ENCODE data around the gene FHIT. TPM values are rescaled to one million over a fixed set of nuclear protein-coding genes. Genes with fewer than 3 reads are reported as not detected.

Gene FHIT
- total RNA-seq, 4 donors from 2014 or later = 7.5 to 20.1 (median 13.5) TPM

DNA sequence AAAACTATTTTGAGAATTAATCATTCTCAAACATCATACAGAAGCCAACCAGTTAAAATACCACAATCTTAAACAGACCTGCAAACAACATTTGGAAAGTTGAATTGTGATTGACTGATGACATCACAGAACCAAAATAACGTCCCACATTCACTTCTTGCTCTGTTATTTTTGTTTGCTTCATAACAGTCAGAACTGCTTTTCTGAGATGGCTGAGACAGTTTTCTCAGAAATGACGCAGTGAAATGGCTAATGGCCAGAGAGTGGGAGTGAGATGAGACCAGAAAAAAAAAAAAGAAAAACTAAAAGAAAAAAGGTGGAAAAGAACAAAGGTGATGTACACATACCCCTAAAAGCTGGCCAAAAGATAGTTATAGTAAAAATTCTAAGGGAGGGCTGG, 1061.2 kb downstream of the FHIT start:
- DNase-seq = no peak
- Histone ChIP-seq H3K27me3 (no peaks in the 10 kb centered on the region), H3K27ac (no peak overlapping the region), H3K9me3 (no peaks in the 10 kb centered on the region), H3K36me3 (no peaks in the 10 kb centered on the region), H3K4me1 (no peaks in the 10 kb centered on the region), H3K4me3 (no peak overlapping the region)
- 59 to 70% methylated on average over 2 of the region's 2 CpGs for WGBS, 2 donors (ENCODE audit: low coverage in 1 of 2)
- intact Hi-C loops (cut with DNase I; ENCODE audit: low total_unique reads) (no loop called here), in situ Hi-C loops (cut with MboI; ENCODE audit: low pct_ligation_motif_present in 1 of 4, low pct_unique_long_range_greater_than_20kb in 1 of 4, low sequenced_read_pairs in 3 of 4) (no loop called here)
- TF ChIP-seq POLR2A (IDR thresholded peaks at IDR 0.05) = no peak
- TF ChIP-seq EP300 (IDR thresholded peaks at IDR 0.05; ENCODE audit: low read depth) = no peak
- TF ChIP-seq, protein P1, sequence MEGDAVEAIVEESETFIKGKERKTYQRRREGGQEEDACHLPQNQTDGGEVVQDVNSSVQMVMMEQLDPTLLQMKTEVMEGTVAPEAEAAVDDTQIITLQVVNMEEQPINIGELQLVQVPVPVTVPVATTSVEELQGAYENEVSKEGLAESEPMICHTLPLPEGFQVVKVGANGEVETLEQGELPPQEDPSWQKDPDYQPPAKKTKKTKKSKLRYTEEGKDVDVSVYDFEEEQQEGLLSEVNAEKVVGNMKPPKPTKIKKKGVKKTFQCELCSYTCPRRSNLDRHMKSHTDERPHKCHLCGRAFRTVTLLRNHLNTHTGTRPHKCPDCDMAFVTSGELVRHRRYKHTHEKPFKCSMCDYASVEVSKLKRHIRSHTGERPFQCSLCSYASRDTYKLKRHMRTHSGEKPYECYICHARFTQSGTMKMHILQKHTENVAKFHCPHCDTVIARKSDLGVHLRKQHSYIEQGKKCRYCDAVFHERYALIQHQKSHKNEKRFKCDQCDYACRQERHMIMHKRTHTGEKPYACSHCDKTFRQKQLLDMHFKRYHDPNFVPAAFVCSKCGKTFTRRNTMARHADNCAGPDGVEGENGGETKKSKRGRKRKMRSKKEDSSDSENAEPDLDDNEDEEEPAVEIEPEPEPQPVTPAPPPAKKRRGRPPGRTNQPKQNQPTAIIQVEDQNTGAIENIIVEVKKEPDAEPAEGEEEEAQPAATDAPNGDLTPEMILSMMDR (IDR thresholded peaks at IDR 0.05) = no peak
- no peak for TF ChIP-seq POLR2AphosphoS5 (IDR thresholded peaks at IDR 0.05)

DNA sequence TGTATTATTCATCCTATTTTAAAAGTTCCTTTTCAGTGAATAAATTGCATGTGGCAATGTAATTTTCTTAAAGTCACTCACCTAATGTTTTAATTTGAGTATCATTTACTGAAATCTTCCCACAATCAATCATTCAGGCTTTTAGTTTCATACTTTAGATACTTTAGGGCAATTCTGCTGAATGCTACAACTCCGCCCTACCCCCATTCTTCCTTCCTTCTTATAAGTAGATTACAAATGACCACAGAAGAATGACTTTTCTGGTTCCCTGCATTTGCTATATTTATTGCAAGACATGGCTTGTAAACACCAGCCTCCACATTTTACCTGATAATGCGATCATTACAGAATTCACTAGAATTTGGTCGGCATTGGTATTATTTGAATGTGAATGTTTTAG, 1061.9 kb downstream of the FHIT start:
- in situ Hi-C loops (cut with MboI; ENCODE audit: low pct_ligation_motif_present in 1 of 4, low pct_unique_long_range_greater_than_20kb in 1 of 4, low sequenced_read_pairs in 3 of 4) = no loop called here
- 86 to 95% methylated on average over 3 of the region's 3 CpGs for WGBS, 2 donors (ENCODE audit: low coverage in 1 of 2)
- Histone ChIP-seq H3K27ac (no peak overlapping the region), H3K4me1 (no peaks in the 10 kb centered on the region), H3K36me3 (no peaks in the 10 kb centered on the region), H3K4me3 (no peak overlapping the region), H3K27me3 (no peaks in the 10 kb centered on the region), H3K9me3 (no peaks in the 10 kb centered on the region)
- no peak for TF ChIP-seq POLR2AphosphoS5 (IDR thresholded peaks at IDR 0.05)
- TF ChIP-seq POLR2A (IDR thresholded peaks at IDR 0.05) = no peak
- TF ChIP-seq EP300 (IDR thresholded peaks at IDR 0.05; ENCODE audit: low read depth) = no peak
- TF ChIP-seq, protein P1 (IDR thresholded peaks at IDR 0.05) = no peak
- no peak for DNase-seq
- intact Hi-C loops (cut with DNase I; ENCODE audit: low total_unique reads) = no loop called here

DNA sequence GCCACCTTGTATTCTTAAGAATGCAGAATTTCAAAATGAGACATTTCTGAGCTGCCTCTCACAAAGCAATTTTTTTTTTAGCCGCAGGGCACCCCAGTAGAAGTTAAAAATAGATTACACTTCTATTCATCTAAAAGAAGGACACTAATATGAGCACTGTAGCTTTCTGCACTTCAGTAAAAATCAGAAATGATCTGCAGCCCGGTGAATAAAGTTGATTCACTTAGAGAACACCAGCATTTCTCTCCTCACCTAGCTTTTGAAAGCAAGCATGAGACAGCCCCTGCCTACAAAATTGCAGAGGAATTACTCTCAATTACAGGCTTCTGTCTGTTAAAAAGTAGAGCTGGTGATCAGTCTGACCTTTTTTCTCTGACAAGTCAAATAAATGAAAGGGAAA, 1062.4 kb downstream of the FHIT start:
- H3K27ac ChIP-seq = no peak overlapping the region
- H3K36me3 ChIP-seq = no peaks in the 10 kb centered on the region
- TF ChIP-seq POLR2A (IDR thresholded peaks at IDR 0.05) (no peak), POLR2AphosphoS5 (IDR thresholded peaks at IDR 0.05) (no peak)
- in situ Hi-C loops (cut with MboI; ENCODE audit: low pct_ligation_motif_present in 1 of 4, low pct_unique_long_range_greater_than_20kb in 1 of 4, low sequenced_read_pairs in 3 of 4) (no loop called here), intact Hi-C loops (cut with DNase I; ENCODE audit: low total_unique reads) (no loop called here)
- H3K9me3 ChIP-seq = no peaks in the 10 kb centered on the region
- 75 to 78% methylated on average over 2 of the region's 2 CpGs for WGBS, 2 donors (ENCODE audit: low coverage in 1 of 2)
- DNase-seq = no peak
- no peaks in the 10 kb centered on the region for H3K4me1 ChIP-seq
- H3K4me3 ChIP-seq = no peak overlapping the region
- no peaks in the 10 kb centered on the region for H3K27me3 ChIP-seq

DNA sequence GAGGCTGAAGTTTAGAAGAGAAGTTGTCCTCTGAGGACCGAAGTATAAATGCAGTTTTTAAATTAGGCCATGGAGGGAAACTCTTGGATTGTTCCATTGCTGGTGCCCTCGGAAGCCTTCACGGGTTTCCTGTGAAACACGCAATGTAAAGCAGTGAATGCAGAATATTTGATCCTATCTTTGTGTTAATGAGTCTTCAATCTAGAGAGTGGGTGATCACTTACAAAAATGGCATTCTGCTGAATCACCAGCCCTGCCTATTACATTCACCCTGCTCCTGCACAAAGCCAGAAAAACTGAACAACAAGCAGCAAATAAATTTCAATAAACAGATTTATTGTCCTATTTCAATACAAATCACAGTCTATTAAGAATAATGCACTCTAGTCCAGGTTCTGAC, 1063.9 kb downstream of the FHIT start:
- Histone ChIP-seq H3K36me3 (no peaks in the 10 kb centered on the region), H3K4me3 (no peak overlapping the region), H3K4me1 (no peaks in the 10 kb centered on the region), H3K9me3 (no peaks in the 10 kb centered on the region), H3K27ac (no peak overlapping the region), H3K27me3 (no peaks in the 10 kb centered on the region)
- TF ChIP-seq, protein P1 (IDR thresholded peaks at IDR 0.05) = no peak
- TF ChIP-seq POLR2AphosphoS5 (IDR thresholded peaks at IDR 0.05) (no peak), EP300 (IDR thresholded peaks at IDR 0.05; ENCODE audit: low read depth) (no peak), POLR2A (IDR thresholded peaks at IDR 0.05) (no peak)
- no peak for DNase-seq
- in situ Hi-C loops (cut with MboI; ENCODE audit: low pct_ligation_motif_present in 1 of 4, low pct_unique_long_range_greater_than_20kb in 1 of 4, low sequenced_read_pairs in 3 of 4) = no loop called here
- intact Hi-C loops (cut with DNase I; ENCODE audit: low total_unique reads) = no loop called here
- WGBS, 2 donors (ENCODE audit: low coverage in 1 of 2) = 96 to 100% methylated on average over 4 of the region's 4 CpGs

DNA sequence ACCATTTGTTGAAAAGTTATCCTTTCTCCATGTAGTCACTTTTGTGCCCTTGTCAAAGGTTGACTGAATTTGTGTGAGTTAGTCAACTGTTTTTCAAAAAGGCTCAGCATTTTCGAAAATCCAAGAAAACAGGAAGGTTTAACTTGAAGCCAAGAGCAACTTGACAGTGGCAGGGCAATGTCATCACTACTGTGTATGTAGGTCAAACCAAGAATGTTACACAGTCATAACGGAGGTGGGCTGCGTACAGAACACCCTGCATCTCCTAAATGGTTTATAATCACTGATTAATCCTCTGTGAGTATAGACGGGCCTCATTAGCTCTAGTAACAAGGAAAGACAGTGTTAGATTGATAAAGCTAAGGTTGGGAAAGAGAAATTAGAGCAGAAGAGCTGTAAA, 1064.9 kb downstream of the FHIT start:
- H3K27ac ChIP-seq = no peak overlapping the region
- TF ChIP-seq, protein P1 (IDR thresholded peaks at IDR 0.05) = no peak
- no peak for TF ChIP-seq POLR2A (IDR thresholded peaks at IDR 0.05)
- no peak for TF ChIP-seq POLR2AphosphoS5 (IDR thresholded peaks at IDR 0.05)
- TF ChIP-seq EP300 (IDR thresholded peaks at IDR 0.05; ENCODE audit: low read depth) = no peak
- no peaks in the 10 kb centered on the region for H3K27me3 ChIP-seq
- 69 to 77% methylated on average over 4 of the region's 4 CpGs for WGBS, 2 donors (ENCODE audit: low coverage in 1 of 2)
- in situ Hi-C loops (cut with MboI; ENCODE audit: low pct_ligation_motif_present in 1 of 4, low pct_unique_long_range_greater_than_20kb in 1 of 4, low sequenced_read_pairs in 3 of 4) = no loop called here
- H3K9me3 ChIP-seq = no peaks in the 10 kb centered on the region
- H3K36me3 ChIP-seq = no peaks in the 10 kb centered on the region
- no peak overlapping the region for H3K4me3 ChIP-seq
- H3K4me1 ChIP-seq = no peaks in the 10 kb centered on the region
- DNase-seq = no peak
- intact Hi-C loops (cut with DNase I; ENCODE audit: low total_unique reads) = no loop called here

Data from transverse colon (tissue), 4 donors.